ENCODE data around the gene HACL1. TPM values are rescaled to one million over a fixed set of nuclear protein-coding genes. Genes with fewer than 3 reads are reported as not detected.

The HACL1 gene
- total and polyA plus RNA-seq, 10 donors: 18.2 to 30.1 (median 23.5) TPM

DNA sequence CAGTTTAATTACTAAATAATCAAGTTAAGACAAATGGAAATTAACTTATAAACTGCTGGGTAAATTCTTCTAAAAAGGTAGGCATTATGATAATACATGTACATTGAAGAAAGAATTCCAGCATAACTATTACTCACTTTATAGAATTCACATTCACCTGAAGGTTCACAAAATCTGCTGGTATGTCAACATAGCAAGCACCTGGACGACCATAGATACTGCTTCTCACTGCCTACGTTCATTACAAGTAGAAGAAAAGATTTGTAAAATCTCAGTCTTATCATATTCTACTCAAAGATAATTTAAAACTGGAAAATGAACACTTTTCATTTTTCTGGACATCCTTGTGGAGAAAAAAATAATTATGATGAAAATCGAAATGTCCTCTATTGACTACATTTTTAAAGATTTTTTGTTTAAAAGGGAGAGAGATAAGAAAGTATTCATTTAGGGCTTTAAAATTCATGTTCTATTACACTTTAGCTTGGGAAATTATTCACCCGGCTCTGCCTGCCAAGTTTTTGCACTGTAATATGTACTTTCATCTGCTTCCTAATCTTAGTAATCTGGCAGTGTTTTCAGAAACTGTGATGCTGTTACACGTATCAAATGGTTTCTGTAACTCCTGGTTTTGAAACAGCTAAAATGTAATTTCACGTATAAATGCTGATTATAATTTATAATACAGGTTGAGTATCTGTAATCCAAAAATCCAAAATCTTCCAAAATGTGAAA, 16.1 kb downstream of the HACL1 start:
- no peaks in the 10 kb centered on the region for H3K27me3 ChIP-seq (replicated peaks in 1 of 7)
- 91 to 96% (median 92%) methylated on average over 6 of the region's 6 CpGs for WGBS, 5 donors
- intact Hi-C loops (cut with DNase I; ENCODE audit: low total_unique reads): no loop called here
- H3K9me3 ChIP-seq: no peaks in the 10 kb centered on the region
- TF ChIP-seq CTCF (IDR thresholded peaks at IDR 0.05 in 8 of 11, conservative IDR thresholded peaks at IDR 0.05 in 3 of 11) (no peak), POLR2AphosphoS5 (IDR thresholded peaks at IDR 0.05) (no peak), POLR2A (IDR thresholded peaks at IDR 0.05) (no peak)
- H3K4me1 ChIP-seq: no peaks in the 10 kb centered on the region
- peaks cover 7 to 100% (median 81%) of the 10 kb centered on the region in 6 donors for H3K36me3 ChIP-seq
- H3K4me3 ChIP-seq: no peak overlapping the region
- no peak for DNase-seq
- H3K27ac ChIP-seq: no peak overlapping the region

DNA sequence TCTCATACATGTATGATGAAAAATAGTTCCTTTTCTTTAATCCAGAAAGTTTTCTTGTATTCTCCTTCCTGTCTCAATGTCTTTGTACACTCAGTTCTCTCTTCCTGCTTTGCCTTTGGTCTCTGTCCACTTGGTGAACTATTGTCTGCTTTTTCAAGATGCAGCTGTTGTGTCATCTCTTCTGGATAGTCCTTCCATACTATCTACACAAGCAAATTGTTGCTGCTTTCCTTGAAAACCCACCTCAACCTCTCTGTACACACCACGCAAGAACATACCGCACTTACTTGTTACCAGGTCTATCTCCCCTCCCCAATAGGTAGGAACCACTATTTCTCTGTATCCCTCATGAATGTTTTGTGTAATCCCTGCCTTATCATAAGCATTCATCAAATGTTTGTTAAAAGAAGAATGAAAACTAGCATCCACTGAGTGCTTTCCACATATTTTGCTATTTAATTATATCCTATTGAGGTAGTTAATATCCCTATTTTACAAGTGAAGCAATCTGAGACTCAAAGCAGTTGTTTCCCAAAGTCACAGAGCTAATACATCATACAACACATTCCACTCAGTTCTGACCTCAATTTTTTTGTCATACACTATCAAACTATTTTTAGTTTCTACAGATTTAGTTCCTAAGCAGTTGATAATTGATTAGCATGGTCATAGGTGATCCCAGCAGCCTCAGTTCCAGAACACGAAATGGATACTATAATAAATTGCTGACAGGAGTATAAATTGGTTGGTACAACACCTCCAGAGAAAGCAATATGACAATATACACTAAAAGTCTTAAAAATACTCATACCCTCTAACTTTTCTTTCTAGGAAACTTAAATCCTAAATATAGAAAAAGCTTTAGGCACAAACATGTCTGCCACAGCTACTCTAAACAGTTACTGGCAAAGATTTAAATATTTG, 19.6 kb downstream of the HACL1 start:
- WGBS, 5 donors: 94 to 98% (median 96%) methylated on average over 3 of the region's 3 CpGs
- DNase-seq: no peak
- TF ChIP-seq POLR2AphosphoS5 (IDR thresholded peaks at IDR 0.05) (no peak), POLR2A (IDR thresholded peaks at IDR 0.05) (no peak), CTCF (IDR thresholded peaks at IDR 0.05 in 8 of 11, conservative IDR thresholded peaks at IDR 0.05 in 3 of 11) (no peak)
- H3K4me3 ChIP-seq: no peak overlapping the region
- H3K36me3 ChIP-seq: peaks cover 4 to 100% (median 70%) of the 10 kb centered on the region in 6 donors
- no peak overlapping the region for H3K27ac ChIP-seq
- peaks cover 0 to 14% (median 2%) of the 10 kb centered on the region in 6 donors for H3K4me1 ChIP-seq
- H3K9me3 ChIP-seq: no peaks in the 10 kb centered on the region
- intact Hi-C loops (cut with DNase I; ENCODE audit: low total_unique reads): no loop called here
- no peaks in the 10 kb centered on the region for H3K27me3 ChIP-seq (replicated peaks in 1 of 7)

DNA sequence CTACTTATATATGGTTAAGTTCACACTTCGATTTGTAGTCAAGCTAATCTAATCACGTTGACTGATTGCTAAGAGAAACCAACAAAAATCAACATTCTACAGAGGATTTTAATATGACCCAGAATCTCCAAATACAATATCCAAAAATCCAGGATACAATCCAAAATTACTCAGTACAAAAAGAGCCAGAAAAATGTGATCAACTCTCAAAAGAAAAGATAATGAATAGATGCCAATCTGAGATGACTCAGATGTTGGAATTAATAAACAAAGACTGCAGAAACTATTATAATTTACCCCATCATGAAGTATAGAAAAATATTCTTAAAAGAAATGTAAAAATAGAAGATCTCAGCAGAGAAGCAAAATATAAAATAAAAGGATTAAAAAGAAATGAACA, 22.3 kb downstream of the HACL1 start:
- Histone ChIP-seq H3K27me3 (replicated peaks in 1 of 7) (no peaks in the 10 kb centered on the region), H3K27ac (no peak overlapping the region), H3K4me3 (no peak overlapping the region), H3K36me3 (peaks cover 4 to 90% (median 53%) of the 10 kb centered on the region in 6 donors), H3K4me1 (peaks cover 0 to 22% (median 7%) of the 10 kb centered on the region in 6 donors), H3K9me3 (no peaks in the 10 kb centered on the region)
- WGBS, 5 donors: 81 to 91% (median 87%) methylated on average over 2 of the region's 2 CpGs
- no peak for DNase-seq
- intact Hi-C loops (cut with DNase I; ENCODE audit: low total_unique reads): loop anchor here (10.0 kb wide), 1 partner anchor 344 kb away; no protein-coding TSS in a partner anchor
- TF ChIP-seq POLR2A (IDR thresholded peaks at IDR 0.05): no peak
- TF ChIP-seq CTCF (IDR thresholded peaks at IDR 0.05 in 8 of 11, conservative IDR thresholded peaks at IDR 0.05 in 3 of 11): no peak
- no peak for TF ChIP-seq POLR2AphosphoS5 (IDR thresholded peaks at IDR 0.05)
